Motor neuron (in vitro differentiated cells): ENCODE results near the gene TRPC5OS. TPM values are rescaled to one million over a fixed set of nuclear protein-coding genes. Genes with fewer than 3 reads are reported as not detected.

Experiments used
- ATAC-seq, 8 experiments: fragments of 200-7000 bp; cut with Tn5 transposase; replicated peaks in 6 of 8; 2 replicates each; pipeline ENCODE4 v1.8.0; 2021; ENCODE audit warnings: mild to moderate bottlenecking in 8 of 8, moderate library complexity in 8 of 8
- H3K27ac ChIP-seq, 2 donors: fragments of 250-450 bp; sonication (Bioruptor Pico); 2 replicates each; pipeline ENCODE4 v1.9.0; 2021; ENCODE audit warnings: antibody characterized with exemption in 2 of 2, mild to moderate bottlenecking in 2 of 2, moderate library complexity in 1 of 2
- H3K4me1 ChIP-seq, 2 donors: fragments of 250-450 bp; sonication (Bioruptor Pico); replicated peaks in 1 of 2; 2 replicates each; pipeline ENCODE4 v1.6.1; 2021; ENCODE audit warnings: antibody characterized with exemption in 2 of 2, mild to moderate bottlenecking in 2 of 2, moderate library complexity in 1 of 2
- H3K4me3 ChIP-seq, 5 donors: fragments of 250-450 bp; sonication (Bioruptor Pico); 2 replicates each; pipeline ENCODE4 v1.9.0; 2021; ENCODE audit warnings: antibody characterized with exemption in 5 of 5, mild to moderate bottlenecking in 5 of 5, moderate library complexity in 4 of 5
- WGBS, 10 experiments: fragments of 450-650 bp; shearing (Covaris generic); methylation state at CpG; one replicate each; pipeline ENCODE4 v1.0.0; 2022; 5-methylcytosine and 5-hydroxymethylcytosine counted together
- in situ Hi-C, 9 experiments: fragments of 400-800 bp; cut with MboI; loops; one replicate each; pipeline ENCODE4 v1.15.0; 2021; ENCODE audit warnings: low sequenced_read_pairs in 9 of 9, low pct_unique_long_range_greater_than_20kb in 2 of 9; ENCODE audit not compliant: unreplicated experiment in 9 of 9
- total RNA-seq, 8 experiments: library from RNA; unstranded; fragments of 300-600 nt; gene quantifications; 2 replicates each; pipeline versions ENCODE4 v1.2.3 to v1.2.4, GENCODE V29; 2022

The TRPC5OS gene
- total RNA-seq, 8 experiments from 2014 or later: 0.05 to 0.50 (median 0.19) TPM; not detected in 3

DNA sequence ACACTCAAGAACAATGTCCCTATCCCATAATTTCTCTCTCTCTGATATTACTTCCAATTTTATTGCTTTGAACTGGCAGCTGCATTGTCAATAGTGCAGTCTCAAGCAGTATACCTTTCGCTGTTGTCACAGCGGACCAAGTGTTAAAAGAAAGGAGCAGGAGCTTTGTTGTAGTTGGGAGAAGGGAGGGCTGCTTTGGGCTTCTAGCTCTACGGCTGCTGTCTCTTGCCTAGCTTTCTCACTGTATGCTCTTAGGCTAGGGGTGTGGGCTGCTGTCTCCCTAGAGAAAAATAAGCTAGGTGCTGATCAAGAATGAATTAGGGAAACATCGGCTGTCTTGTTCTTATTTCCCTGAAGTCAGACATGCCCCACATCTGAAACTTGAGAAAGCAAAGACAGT is 52.5 kb downstream of the TRPC5OS start:
- in situ Hi-C loops: no loop called here
- Histone ChIP-seq H3K4me3 (no peak overlapping the region), H3K4me1 (peaks cover 0 to 14% of the 10 kb centered on the region in 2 donors), H3K27ac (no peak overlapping the region)
- peak in 5 of 8 experiments; percentile 32 to 60 (median 51) for ATAC-seq
- WGBS, 10 experiments: 0 to 73% (median 47%) methylated on average over 1 to 4 of the region's 4 CpGs; no CpG with 5 or more reads in 7 of the 10 experiments

Other genes starting within 250 kb of the TRPC5OS start
- 10 to 100 TPM; 23.9 to 60.3 (median 37.2) TPM for gene ALG13, start 195.0 kb upstream of the TRPC5OS start, total RNA-seq
- gene TRPC5, start 206.6 kb downstream of the TRPC5OS start, total RNA-seq: 1 to 10 TPM in 1 of 8 experiments, under 1 TPM in 7; 0.13 to 1.3 (median 0.49) TPM
- under 1 TPM in 4 of 8 experiments, not detected in 4; 0.04 to 0.14 (median 0.07) TPM for gene RTL4, start 206.8 kb downstream of the TRPC5OS start, total RNA-seq